ENCODE results near the gene NID1.
"Not testable (repeated sequence)": the region's sequence is repeated elsewhere in the genome, so short reads cannot be mapped to it uniquely, and the experiment has no call there.

The NID1 gene

DNA sequence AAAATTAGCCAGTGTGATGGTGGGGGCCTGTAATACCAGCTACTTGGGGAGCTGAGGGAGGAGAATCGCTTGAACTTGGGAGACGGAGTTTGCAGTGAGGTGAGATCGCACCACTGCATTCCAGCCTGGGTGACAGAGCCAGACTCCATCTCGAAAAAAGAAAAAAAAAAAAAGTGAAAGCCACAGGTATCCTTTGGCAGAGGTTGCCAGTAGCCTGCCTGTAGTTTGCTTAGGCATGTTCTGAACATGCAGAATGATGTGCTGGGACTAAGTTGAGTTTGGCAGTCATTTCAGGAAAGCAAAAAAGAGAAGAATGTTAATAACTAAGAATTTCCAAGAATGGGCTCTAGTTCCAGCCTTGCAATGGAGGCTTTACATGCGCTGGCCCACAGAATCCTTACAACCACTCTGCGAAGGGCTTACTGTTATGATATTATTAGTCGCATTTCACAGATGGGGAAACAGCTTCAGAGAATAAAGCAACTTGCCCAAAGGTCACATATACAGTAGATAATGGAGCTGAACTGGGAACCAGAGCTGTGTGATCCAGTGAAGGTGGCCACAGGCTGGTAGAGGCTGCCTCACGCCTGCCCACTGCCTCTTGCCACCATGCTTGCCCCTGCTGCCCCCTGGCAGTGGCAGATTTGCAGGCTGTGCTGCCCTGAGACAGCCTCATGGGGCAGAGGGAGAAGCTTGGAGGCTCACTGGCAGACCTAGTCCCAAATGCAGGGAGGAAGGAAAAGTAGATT lies 131.7 kb downstream of the NID1 start:
- no peak for DNase-seq

DNA sequence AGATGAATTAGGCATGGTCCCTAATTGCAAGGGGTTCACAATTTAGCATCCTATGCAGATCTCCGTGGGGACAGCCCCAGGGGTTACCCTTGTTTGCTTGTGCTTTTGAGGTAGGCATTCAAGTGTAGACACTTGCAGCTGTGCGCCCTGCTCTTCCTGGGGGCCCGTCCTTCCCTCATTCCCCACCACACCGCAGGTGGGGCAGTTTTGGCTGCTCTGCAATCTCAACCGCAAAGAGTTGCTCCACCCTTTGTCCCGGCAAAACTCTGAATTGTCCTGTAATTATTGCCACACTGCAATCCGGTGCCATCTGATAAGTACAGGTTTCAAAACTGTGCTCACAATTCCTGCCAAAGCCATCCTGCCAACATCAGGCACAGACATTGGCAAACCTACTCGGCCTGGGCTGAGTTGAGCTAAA lies 132.8 kb downstream of the NID1 start:
- no peak for DNase-seq

DNA sequence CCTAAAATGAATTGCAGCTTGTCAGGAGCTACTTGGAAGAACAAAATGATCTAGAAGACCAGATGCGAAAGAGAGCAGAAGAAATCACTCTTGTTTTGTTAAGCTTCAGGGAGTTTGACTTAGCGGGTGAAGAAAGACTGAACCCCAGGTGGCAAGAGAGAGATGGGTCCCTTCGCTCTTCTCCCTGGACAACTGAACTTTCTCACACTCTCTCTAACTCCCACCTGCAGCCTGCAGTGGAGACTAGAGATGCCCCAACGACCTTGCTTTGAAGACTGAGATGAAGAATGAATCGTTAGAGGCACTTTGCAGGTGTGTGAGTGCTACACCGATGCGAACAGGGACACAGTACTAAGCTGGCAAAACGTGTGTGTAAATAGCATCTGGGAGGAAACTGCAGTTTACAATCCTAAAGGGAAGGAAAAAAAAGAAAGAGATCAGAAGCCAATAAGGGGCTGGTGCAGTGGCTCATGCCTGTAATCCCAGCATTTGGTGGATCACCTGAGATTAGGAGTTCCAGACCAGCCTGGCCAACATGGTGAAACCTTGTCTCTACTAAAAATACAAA lies 133.6 kb downstream of the NID1 start:
- DNase-seq = no peak

DNA sequence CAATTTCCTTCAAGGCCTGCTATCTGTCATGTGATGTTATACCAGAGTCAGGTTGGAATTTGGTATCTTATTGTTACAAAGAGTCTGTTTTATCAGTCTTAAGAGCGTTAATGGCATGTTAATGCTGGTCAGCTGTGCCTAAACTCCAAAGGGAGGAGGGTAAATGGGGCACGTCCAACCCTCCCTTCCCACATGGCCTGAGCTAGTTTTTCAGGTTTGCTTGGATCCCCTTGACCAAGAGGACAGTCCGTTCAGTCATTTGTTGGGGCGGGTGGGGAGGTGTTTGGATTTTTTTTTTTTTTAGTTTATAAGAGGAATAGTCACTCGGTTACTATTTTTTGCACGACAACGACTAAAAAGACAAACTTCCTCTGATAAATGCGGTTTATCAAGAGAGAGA lies 134.3 kb downstream of the NID1 start:
- no peak for DNase-seq

DNA sequence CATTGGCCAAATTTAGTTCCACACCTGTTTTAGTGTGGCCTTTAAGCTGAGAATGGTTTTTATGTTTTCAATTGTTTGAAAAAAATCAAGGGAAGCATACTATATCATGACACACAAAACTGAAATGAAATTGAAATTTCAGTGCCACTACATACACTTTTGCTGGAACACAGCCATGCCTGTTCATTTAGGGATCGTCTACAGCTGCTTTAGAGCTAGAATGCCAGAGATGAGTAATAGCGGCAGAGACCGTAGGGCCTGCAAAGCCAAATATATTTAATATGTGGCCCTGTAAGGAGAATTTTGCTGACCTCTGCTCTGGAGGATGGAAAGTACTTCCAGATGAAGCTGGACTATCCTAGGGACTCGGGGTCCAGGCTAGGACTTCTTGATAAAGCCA lies 135.7 kb downstream of the NID1 start:
- peak; percentile 65 for DNase-seq

DNA sequence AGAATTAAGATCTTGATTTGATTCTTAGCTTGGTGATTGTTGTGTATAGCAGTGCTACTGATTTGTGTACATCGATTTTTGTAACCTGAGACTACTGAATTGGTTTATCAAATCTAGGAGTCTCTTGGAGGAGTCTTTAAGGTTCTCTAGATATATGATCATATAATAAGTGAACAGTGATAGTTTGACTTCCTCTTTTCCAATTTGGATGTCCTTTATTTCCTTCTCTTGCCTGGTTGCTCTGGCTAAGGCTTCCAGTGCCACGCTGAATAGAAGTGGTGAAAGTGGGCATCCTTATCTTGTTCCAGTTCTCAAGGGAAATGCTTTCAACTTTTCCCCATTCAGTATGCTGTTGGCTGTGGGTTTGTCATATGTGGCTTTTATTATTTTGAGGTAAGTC lies 136.7 kb downstream of the NID1 start:
- DNase-seq = no peak

DNA sequence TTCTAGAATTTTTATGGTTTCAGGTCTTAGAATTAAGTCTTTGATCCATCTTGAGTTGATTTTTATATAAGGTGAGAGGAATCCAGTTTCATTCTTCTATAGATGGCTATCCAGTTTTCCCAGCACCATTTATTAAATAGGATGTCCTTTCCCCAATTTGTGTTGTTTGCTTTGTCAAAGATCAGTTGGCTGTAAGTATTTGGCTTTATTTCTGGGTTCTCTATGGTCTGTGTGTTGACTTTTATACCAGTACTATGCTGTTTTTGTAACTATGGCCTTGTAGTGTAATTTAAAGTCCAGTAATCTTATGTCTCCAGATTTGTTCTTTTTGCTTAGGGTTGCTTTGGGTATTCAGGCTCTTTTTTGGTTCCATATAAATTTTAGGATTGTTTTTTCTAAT lies 137.3 kb downstream of the NID1 start:
- DNase-seq = not testable (repeated sequence)
